HG03378 (cell line): ENCODE results near the gene CCDC85C.
"Not testable (repeated sequence)": the region's sequence is repeated elsewhere in the genome, so short reads cannot be mapped to it uniquely, and the experiment has no call there.

Source experiments
- ATAC-seq: cut with Tn5 transposase; IDR thresholded peaks from one replicate; pipeline ENCODE4 v1.9.1; 2021; ENCODE audit warnings: mild to moderate bottlenecking, moderate library complexity; ENCODE audit not compliant: unreplicated experiment

The CCDC85C gene

DNA sequence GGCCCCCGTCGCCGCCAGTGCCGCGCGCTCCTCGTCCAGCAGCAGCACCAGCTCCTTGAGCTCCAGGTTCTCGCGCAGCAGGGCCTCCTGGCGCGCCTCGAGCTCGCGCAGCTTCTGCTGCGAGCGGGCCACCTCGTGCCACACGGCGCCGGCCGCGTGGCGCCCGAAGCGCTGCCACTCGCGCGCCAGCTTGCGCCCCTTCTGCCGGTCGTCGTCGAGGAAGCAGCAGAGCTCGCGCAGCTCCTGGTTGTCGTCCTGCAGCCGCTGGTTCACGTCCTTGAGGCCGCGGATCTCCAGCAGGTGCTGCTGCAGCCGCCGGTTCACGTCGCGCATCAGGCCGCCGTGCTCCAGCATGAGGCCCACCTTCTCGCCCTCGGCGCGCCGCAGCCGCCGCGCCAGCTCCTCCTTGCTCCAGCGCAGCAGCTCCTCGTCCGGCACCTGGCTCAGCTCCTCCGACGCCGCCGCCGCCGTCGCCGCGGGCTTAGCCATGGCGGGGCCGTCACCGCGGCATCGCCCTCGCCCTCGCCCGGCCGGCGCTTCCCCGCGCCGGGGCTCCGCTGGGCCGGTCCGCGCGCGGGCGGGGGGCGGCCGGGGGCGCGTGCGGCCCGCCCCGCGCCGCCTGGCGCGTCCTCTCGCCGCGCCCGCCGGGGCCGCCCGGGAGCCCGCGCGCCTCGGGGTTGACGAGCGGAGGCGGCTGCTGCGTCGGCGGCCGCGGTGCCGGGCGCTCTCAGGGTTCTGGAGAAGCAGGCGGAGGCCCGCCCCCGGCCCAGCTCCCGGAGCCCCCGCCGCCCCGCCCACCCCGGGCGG lies at the start of gene CCDC85C:
Gene CCDC85C, minus strand, starts transcription at position 737 of the 807 bp plus-strand sequence. Its CDS starts 248 bp downstream, at position 489.
- no peak for ATAC-seq

DNA sequence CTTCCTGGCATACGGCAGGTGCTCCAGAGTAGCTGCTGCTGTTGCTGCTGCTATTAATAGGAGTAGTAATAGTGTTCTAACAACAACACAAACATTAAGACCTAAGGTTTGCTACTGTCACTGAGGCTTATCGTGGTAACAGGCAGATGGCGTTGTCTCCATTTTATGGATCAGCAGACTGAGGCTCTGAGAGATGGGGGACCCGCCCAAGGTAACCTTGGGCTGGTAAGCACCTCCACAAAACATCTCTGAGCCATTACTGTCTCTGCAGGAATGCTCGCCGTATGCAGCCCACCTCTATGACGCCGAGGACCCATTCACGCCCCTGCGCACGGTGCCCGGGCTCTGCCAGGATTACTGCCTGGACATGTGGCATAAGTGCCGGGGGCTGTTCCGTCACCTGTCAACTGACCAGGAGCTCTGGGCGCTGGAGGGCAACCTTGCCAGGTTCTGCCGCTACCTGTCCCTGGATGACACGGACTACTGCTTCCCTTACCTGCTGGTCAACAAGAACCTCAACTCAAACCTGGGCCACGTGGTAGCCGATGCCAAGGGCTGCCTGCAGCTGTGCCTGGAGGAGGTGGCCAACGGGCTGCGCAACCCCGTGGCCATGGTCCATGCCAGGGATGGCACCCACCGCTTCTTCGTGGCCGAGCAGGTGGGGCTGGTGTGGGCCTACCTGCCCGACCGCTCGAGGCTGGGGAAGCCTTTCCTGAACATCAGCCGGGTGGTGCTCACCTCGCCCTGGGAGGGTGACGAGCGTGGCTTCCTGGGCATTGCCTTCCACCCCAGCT lies 48.1 kb upstream of the CCDC85C start:
- no peak for ATAC-seq

DNA sequence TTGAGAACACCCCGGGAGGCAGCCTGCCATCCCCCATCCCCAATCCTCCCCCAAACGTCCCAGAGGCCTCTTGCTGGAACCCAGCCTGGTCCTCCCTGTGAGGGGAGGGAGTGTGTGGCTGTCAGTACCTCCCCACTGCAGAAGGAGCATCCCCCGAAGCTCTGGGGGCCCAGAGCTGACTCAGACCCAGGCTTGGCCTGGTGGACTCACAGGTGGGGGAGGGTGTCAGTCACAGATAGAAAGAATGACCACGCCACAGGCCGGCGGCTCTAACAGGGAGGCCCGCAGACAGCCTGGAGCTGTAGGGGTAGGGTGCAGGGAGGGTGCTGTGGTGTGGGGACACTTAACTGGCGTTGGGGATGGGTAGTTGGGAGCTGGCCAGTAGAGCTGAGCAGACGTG lies 46.2 kb upstream of the CCDC85C start:
- no peak for ATAC-seq

DNA sequence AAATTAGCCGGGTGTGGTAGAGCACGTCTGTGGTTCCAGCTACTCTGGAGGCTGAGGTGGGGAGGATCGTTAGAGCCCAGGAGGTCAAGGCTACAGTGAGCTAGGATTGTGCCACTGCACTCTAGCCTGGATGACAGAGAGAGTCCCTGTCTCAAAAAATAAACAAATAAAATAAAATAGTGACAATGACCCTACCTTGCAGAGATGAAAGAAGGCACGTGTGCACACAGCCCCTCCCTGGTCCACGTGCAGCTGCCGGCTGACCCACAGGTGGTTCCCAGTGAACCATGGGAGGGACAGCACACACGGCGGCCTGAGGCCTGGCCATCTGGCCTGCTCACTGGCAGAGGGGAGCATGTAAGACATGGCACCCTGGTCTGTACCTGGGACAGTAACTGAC lies 45.6 kb upstream of the CCDC85C start:
- no peak for ATAC-seq

DNA sequence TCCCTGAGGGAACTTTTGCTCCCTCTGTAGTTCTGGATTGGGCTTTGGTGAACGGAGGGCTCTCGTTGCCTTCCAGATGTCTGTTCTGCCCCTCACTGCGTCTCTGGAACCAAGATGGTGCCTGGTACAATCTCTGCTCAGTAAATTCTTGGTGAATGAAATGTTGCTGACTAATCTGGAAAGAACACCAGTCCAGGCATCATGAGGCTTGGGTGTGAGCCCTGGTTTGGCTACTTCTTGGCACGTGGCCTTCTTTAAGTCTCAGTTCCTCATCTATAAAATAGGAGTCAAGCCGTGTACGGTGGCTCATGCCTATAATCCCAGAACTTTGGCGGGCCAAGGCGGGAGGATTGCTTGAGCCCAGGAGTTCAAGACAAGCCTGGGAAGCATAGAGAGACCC lies 45.2 kb upstream of the CCDC85C start:
- no peak for ATAC-seq

DNA sequence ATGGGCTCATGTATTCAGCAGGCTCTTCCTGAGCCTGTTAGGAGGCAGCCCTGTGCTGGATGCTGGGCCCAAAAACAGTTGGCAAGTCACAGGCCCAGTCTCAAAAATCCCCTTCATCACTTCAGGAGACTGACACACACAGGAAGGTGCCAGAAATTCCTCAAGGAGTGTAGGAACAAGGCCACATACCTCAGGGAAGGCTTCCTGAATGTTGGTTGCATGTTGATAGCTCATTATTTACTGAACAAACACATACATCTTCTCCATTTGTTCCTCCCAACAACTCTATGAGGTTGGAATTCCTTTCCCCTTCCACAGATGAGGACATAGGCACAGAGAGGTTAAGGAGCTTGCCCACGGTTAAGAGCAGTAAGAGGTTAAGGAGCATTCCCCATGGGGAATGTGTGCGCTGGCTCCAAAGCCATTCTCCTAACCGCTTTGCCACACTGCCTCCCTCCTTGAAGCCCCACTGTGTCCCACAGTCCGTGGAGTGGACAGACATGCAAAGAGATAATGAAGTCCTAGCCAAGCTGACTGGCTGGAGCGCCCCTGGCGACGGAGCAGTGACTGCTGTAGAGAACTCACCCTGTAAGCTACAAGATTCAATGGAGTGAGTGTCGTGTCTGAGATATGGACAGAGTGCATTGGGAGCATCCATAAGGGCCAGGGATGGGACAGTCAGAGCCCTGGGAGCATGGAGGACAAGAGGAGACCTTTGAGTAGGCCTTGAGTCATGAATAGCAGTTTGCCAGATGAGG lies 44.2 kb upstream of the CCDC85C start:
- no peak for ATAC-seq

DNA sequence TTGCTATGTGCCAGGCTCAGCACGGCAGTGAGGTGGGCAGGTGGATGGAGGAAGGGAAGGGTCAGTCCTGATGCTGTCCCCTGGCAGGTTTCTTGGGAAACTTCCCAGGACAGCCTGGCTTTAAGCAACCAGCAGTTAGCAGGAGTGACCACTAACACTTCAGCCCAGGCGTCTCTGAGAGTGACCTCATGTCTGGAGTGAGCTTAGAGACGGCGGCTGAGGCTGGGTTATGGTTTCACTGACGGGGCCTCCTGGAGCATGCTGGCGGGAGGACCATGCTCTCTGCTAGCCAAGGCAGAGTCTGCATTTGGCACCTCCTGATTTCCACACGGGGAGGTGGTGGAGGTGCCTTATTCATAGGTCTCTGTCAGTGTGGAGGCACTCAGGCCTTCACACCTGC lies 43.4 kb upstream of the CCDC85C start:
- ATAC-seq, result no peak

DNA sequence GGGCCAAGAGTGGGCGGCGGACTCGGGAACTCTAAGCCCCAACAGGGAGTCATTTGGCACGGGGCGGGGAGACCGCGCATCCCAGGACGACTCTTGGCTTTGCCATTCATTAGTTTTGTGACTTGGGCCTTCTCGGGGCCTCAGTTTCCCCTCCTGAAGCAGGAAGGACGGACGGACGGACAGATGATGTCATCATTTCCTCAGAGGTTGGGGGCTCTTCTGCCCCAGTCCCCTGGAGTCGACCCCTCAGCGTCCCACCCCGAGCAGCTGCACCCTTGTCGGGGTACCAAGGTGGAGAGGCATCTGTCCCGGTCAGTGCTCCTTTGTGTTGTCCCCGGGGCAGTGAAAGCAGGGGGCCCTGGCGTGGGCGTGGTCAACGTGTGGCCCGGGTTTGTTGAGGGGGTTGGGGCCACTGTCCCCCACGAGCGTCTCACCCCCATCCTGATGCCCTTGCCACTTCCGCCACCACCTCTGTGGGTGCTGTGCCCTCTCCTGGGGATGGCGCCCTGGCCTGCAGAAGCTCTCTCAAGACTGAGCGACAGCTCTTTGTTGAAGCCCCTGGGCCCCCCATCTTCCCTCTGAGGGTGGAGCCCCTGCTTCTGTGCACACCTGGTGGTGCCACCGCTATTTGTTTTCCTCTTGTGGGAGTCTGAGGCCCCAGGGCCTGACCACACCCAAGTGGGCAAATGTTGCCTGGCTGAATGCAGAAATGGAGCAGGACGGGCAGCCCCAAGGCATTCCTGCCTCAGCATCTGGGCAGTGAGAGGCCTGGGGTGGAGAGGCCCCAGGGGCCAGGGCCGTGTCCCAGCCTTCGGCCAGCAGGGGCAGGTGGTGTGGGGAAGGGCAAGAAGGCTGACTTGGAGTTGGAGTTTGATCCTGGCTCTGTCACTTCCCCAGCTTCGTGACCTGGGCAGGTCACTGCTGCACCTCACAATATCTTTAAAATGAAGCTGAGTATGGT lies 41.8 kb upstream of the CCDC85C start:
- no peak for ATAC-seq

DNA sequence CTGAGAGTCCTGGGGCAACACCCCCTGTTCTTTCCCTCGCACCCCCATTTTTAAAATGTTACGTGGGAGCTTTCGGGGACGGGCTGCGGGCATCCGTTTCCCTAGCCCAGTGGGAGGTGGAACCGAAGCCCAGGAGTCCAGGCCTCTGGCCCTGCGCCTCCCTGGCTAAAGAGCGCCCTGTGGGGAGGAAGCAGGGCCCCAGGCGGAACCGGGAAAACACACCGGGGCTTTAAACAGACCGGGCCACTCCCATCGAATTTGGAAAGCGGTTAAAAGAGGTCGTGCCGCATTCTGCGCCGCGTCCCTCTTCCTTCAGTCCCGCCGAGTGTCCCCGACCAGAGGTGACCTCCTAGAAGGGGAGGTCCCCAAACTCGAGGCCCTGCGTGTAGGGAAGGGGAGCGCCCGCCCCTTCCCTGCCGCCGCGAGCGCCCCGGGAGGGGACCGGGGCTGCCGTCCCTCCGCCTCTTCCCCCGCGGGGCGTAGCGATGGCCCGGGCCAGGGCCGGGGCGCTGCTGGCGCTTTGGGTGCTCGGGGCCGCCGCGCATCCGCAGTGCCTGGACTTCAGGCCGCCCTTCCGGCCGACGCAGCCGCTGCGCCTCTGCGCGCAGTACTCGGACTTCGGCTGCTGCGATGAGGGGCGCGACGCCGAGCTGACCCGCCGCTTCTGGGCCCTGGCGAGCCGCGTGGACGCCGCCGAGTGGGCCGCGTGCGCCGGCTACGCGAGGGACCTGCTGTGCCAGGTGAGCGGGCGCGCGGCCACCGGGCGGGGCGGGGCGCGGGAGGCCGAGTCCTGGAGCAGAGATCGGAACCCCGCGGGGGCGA lies 40.9 kb upstream of the CCDC85C start, which contains the start of gene HHIPL1:
Gene HHIPL1, plus strand, starts transcription at position 407 of the 822 bp plus-strand sequence. Its CDS starts 79 bp downstream, at position 486.
- no peak for ATAC-seq

DNA sequence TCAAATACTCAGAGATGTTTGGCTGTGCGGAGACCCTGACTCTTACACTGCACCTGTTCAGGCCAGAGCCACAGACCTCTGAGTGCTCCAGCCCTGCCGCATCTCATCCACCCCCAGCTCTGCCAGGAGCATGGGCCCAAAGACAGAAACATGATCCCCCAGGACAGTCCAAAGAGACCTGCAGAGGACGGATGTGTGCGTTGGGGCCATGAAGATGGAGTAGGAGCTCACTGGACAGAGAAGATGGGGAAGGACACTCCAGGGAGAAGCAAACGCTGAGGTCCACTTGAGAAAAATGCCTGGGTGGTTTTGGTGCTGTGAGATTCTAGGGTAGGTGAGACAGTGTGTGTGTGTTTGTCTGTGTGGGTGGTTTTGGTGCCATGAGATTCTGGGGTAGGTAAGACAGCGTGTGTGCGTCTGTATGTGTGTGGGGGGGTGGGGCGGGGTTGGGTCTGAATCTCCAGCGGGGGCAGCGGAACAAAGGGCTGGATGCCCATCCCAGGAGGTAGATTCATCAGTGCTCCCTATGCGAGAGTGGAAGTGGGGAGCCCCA lies 40.1 kb upstream of the CCDC85C start:
- ATAC-seq, result no peak

DNA sequence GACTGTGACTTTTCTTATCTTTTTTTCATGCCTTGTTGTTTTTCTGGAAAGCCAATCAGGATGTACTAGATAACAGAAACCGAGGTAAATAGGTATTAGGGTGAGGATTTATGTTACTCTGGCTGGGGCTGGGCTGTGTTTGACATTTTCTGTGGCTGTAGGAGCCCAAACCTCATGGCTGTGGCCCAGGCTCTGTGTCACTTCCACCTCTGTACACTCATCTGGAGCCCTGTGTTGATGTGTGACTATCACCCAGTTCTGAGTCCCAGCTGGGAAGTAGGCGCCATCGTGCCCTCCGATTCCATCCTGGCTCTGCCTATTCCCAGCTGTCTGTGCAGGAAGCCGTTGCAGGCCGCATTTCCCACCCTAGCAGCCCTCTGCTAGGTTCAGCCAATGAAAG lies 39.3 kb upstream of the CCDC85C start:
- no peak for ATAC-seq

DNA sequence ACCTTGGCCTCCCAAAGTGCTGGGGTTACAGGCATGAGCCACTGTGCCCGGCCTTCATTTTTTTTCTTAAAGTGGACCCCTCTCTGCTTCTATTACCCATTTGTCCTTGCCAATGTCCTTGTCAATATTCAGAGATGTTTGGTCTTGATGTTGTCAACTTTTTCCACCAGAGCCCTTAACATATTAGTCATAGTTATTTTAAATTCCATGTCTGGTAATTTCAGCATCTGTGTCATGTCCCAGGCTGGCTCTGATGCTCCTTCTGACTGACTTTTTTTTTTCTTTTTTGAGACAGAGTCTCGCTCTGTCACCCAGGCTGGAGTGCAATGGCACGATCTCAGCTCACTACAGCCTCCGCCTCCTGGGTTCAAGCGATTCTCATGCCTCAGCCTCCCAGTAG lies 38.8 kb upstream of the CCDC85C start:
- ATAC-seq, result not testable (repeated sequence)

DNA sequence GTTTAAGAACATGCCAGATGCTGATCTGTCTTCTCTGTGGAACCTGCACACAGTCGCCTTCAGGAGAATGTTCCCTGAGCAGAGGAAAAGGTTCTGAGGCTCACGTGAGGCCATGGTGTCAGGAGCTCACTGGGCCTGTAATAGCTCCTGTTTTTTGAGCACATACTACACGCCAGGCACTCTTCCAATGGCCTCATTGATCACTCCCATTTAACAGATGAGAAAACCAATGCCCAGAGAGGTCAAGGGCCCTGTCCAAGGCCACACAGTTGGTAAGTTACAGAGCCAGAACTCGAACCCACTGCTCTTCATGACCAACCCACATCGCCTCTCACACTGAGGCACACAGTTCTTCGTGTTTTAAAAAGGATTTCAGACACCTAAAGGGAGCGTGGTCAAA lies 33.6 kb upstream of the CCDC85C start:
- no peak for ATAC-seq

DNA sequence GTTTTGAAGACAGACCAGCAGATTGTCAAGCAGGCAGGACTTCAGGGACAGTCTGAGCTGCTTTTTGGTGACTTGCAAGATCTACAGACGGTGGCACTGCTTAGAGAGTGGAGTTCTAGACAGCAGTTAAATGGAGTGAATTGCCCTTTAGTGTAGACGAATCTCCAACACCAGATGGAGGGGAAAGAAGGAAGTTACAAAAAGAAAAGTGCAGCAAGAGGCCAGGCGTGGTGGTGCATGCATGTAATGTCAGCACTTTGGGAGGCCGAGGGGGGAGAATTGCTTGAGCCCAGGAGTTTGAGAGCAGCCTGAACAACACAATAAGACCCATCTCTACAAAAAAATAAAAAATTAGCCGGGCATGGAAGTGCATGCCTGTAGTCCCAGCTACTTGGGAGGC lies 32.5 kb upstream of the CCDC85C start:
- ATAC-seq, result no peak

DNA sequence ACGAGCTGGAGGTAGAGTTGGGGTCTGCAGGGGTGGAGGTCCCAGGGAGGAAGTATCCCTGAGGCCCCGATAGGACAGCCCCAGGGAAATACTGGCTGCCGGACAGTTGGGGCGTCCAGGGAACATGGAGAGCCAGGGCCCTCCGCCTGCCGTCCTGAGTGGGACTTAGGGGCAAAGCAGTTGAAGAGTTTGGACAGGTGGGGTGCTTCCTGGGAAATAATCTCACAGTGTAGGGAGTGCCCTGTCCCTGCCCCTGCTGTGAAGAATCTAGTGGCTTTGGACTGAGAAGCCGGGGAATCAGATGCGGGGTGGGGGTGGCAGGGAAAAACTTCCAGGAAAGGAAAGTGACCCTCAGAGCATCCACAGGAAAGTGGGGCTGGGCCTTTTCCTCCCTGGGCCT lies 31.1 kb upstream of the CCDC85C start:
- no peak for ATAC-seq

DNA sequence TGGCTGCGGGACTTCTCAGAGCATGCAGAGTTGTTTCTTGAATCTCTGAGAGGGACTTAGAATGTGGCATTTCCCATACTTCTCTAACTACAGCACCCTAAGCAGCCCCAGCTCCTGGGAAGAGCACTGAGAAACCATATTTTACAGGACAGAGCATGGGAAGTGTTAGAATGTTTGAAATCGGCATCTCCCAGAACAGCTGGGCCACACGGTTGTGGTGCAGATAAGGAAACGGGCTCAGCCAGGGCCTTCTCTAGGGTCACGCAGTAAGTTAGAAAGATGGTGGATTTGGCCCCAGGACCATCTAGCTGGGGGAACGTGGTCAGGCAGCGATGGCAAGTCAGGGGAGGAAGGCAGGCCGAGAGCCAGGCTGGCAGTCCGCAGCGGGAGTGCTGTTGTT lies 30.4 kb upstream of the CCDC85C start:
- no peak for ATAC-seq

DNA sequence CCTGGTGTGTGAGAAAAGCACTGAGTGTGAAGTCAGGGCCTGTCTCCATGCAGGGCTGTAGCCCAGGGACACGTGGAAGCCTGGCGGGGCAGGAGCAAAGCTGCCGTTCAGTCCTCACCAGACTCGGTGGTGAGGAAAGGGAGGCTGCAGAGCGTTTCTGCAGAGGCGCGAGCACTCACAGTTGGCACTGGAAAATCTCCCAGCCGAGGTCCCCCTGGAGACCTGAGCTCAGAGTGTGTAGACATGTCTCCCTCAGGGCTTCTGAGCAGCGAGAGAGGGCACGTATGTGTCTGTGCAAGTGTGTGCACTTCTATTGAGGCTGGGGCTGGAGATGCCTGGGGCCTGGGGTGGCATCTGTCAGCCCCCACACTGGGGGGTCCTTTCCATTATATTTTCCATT lies 29.9 kb upstream of the CCDC85C start:
- ATAC-seq, result no peak

DNA sequence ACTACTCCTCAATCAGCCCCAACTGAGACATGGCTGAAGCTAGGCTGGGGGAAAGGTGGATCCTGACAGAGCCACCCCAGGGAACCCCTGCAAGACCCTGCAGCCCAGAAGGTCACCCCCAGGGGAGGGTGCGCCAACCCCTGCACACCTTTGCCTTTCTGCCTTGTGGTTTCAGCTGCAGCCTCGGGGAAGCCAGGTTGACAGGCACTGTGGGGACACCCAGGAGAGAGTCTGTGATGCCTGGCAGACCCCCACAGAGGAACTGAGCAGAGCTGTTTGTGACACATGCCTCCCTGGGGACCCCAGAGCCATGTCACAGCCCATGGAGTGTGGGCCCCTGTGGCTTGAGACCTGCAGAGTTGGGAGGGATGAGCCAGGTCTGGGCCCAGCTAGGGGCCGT lies 29.1 kb upstream of the CCDC85C start:
- no peak for ATAC-seq

DNA sequence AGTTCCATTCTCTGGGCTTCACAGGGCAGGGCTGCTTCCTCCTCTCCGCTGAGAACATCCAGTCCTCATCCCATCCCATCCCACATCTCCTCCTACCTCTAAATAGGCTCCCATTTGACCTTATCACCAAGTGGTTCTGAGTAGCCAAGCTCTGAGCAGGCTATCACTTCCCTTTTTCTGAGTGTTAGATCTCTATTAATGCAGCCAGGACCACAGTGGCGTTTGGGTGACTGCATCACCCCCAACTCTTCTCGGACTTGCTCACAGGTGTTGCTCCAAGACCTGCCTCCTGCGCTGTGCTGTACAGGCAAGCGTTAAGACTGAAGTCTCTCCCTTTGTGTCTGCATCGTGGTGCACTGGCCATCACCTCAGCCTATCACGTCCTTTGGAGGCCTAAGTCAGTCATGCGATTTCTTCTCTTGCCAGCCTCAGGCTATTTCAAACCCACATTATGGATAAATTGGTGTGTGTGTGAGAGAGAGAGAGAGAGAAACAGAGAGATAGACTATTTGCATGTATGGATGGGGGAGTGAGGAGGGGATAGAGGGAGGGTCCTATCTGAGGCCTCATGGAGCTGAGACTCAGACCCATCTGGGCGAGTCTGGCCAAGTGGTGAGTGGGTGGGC lies 28.5 kb upstream of the CCDC85C start:
- ATAC-seq, result no peak
